GM18861 (cell line): ENCODE results near the gene KLHL12.
"Not testable (repeated sequence)": the region's sequence is repeated elsewhere in the genome, so short reads cannot be mapped to it uniquely, and the experiment has no call there.

Experiments
- ATAC-seq: cut with Tn5 transposase; IDR thresholded peaks from one replicate; pipeline ENCODE4 v1.9.1; 2021; ENCODE audit not compliant: unreplicated experiment

KLHL12 gene

DNA sequence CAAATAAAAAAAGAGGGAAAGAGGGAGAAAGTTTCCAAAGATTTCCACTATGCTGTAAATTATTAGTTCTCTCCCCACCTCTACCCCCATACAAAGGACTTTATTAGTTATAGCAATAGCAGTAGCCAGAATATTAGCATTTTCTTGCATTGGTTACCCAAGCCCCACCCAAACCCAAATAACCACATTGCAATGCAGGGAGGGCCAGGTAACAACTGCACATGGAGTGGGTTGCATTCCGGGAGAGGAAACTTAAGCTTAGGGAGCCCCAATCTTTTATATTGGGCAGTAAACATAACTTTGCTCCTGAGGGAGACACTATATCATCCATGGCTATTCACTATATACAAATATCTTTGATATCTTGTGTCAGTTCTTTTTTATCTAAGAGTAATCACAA lies 25.1 kb upstream of the KLHL12 start:
- no peak for ATAC-seq

DNA sequence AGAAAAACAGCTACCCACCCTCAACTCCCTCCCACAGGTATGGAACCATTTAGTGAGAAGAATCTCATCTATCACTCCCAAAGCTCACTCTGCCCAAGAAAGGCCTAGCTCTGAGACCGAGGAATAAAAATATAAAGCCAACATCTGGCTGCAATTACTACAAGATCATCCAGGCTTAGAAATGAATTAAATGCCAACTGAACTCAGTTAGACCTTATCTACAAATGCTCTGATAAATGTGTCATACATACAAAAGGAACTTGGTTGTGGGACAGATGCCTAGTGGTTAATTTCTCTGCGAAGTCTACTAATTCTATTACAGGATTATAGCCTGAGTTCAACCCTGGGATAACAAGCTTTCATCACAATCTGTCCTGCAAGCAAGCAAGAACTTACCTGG lies 24.4 kb upstream of the KLHL12 start:
- ATAC-seq, result no peak

DNA sequence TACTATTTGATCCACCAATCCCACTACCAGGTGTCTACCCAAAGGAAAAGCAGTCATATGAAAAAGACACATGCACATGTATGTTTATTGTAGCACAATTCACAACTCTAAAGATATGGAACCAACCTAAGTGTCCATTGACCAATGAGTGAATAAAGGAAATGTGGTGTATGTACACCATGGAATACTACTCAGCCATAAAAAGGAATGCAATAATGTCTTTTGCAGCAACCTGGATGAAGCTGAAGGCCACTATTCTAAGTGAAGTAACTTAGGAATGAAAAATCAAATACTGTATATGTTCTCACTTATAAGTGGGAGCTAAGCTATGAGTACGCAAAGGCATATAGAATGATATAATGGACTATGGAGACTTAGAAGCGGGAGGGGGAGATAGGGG lies 18.4 kb upstream of the KLHL12 start:
- no peak for ATAC-seq

DNA sequence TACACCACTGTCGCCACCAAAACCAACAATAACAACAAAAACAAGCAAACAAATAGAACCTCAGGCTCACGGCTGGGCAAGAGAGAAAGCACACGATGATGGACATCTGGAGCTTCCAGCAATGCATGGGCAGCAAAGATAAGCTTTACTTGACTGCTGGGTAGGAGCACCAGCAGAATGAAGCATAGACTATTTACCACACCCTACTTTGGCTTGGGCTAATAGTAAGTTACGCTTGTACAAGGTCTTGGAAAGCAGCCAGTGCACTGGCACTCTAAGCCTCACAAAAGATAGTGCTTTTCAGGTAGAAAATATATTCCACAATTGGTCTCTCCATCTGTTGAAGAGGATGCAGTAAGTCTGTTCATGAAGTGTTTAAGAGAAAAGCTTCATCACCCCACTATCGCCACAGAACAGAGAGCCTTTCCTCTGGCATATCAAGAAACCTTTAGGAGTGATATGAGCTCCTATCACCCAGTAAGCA lies 17.4 kb upstream of the KLHL12 start:
- no peak for ATAC-seq

DNA sequence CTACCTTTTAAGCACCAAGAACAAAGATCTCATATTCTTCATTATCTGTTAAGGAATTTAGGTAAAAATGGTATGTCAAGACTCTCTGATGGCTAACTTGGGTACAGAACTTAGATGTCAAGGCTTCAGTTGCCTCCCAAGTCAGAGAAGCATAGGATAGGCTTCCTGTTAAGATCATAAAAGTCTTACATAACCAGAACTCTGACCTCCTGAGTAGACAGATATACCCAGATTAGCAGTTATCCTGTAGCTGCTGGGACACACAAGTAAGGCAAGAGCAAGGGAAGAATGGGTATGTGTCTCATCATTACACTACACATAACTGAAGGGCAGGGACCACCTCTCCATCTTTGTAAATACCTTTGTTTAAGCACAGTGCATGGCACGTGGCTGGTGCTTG lies 15.4 kb upstream of the KLHL12 start:
- no peak for ATAC-seq

DNA sequence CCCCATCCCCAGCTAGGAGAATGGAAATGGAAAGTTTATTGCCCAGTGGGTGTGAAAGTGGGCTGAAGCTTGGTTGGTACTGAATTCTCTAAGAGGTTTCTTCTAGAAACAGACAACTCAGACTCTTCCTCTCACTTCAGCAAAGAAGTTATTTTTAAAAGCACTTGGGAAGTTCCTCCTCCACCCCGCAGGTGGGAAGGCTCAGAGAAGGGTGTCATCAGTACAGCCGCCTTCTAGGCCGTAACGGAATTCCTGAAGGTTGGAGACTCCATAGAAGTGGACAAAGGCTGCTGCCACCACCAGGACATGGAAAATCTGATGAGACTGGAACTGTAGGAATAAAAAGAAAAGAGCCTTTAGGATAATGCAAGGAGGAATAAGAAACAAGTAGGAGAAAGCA lies 14.3 kb upstream of the KLHL12 start:
- ATAC-seq, result no peak

DNA sequence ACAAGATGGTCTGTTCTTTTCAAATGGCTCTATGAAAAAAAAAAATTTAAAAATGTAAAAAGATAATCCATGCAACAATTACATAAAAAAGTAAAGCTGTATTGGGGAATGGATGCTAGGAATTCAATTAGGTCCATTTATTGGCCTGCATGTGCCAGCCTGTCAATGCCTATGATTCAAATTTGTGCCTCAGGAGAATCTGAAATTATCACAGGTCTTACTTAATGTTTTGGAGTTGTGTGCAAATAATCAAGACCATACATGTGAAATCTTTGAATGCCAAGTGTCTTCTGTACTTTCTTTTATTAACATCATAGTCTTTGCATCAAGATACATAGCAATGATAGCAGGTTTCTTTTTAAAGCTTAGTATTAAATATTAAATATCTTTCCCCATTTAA lies 13.5 kb upstream of the KLHL12 start:
- ATAC-seq, result no peak

DNA sequence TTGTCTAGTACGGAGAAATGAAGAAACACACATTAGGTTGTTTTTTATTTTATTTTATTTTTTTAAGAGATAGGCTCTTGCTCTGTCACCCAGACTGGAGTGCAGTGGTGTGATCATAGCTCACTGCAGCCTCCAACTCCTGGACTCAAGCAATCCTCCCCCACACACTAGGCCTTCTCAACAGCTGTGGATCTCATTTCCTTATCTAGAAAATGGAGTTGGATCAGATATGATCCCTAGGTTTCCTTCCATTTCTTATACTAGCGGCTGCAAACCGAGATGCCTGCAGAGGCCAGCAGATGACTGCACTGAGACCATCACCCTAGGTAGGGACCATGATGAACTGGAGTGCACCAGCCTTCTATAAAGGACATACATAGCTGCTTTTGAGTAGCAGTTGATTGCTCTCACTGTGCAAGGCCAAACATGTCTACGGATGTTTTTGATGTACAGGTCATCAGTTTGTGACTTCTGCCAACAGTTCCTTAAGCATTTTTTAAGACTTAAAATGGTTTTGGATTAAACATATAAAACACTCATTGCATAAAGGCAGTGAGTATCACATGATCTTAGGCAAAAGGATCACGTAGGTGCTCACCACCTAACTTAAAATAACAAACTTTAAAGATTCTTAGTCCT lies 11.4 kb upstream of the KLHL12 start:
- no peak for ATAC-seq

DNA sequence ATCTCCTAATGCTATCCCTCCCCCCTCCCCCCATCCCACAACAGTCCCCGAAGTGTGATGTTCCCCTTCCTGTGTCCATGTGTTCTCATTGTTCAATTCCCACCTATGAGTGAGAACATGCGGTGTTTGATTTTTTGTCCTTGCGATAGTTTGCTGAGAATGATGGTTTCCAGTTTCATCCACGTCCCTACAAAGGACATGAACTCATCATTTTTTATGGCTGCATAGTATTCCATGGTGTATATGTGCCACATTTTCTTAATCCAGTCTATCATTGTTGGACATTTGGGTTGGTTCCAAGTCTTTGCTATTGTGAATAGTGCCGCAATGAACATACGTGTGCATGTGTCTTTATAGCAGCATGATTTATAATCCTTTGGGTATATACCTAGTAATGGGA lies 9.4 kb upstream of the KLHL12 start:
- not testable (repeated sequence) for ATAC-seq

DNA sequence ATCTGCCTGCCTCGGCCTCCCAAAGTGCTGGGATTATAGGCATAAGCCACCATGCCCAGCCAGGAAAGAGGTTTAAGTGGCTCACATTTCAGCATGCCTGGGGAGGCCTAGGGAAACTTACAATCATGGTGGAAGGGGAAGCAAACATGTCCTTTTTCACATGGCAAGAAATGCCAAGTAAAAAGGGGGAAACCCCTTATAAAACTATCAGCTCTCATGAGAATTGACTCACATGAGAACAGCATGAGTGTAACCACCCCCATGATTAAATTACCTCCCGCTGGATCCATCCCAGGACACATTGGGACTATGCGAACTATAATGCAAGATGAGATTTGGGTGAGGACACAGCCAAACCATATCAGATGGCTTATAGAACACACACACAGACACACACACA lies 8.8 kb upstream of the KLHL12 start:
- no peak for ATAC-seq

DNA sequence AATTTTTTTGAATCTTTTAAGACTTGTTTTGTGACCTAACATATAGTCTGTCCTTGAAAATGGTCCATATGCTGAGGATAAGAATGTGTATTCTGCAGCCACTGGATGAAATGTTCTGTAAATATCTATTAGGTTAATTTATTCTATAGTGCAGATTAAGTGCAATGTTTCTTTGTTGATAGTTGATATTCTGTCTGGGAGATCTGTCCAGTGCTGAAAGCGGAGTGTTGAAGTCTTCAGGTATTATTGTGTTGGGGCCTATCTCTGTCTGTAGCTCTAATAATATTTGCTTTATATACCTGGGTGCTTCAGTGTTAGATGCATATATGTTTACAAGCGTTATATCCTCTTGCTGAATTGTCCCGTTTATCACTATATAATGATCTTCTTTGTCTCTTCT lies 7.7 kb upstream of the KLHL12 start:
- ATAC-seq, result no peak

DNA sequence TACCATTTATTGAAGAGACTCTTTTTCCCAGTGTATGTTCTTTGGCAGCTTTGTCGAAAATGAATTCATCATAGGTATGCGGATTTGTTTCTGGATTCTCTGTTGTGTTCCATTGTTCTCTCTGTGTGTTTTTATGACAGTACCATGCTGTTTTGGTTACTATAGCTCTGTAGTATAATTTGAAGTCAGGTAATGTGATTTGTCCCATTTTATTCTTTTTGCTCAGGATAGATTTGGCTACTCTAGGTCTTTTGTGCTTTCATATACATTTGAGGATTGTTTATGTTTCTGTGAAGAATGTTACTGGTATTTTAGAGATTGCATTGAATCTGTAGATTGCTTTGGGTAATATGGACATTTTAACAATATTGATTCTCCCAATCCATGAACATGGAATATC lies 5.4 kb upstream of the KLHL12 start:
- ATAC-seq, result no peak

DNA sequence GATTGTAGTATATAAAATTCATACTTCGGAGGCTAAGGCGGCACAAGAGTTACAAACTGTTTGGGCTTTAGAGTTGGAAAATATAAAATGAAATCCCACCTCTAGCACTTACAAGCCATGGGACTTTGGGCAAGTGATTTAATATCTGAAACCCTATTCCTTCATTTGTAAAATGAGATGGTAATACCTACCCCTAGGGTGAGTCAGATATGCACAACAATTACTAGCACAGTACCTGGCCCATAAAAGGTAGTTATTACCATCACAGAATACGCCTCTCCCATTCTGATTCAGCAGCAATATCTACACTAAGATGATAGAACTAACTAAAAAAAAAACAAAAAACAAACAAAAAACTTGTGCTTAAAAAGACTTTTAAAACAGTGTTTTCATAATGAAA lies 3.5 kb downstream of the KLHL12 start:
- ATAC-seq, result no peak

DNA sequence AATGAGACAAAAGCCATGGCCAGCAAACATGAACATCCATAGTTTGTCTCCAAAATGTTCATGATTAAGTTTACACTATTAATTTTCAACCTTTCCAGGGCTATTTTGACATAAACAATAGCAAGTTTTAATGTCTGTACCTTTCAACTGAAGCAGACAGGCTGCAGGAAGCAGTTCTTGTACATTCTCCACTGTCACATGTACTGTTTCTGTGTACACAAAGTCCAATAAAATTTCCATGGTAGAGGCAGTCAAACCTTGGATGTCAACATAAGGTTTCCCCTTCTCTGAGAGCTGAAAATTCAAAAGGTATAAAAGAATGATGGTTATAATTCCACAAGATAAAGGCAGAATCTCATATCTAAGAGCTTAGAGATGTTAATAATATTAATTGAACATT lies 7.4 kb downstream of the KLHL12 start:
- no peak for ATAC-seq

DNA sequence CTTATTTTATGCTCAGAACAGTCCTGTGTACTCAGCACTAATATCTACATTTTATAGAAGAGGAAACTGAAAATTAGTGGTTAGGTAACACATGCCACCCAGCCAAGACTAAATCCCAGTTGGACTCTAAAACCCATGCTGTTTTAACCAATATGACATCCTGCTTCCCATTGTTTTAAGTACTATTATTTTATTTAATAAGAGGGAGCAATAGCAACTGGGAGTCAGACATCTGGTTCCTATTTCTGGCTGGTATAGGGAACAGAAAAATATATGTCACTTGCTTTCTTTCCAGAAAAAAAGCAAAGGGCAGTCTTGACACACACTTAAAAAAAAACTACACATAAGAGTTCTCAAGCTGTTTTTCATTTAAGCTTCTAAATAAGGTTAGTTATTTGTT lies 11.9 kb downstream of the KLHL12 start:
- no peak for ATAC-seq

DNA sequence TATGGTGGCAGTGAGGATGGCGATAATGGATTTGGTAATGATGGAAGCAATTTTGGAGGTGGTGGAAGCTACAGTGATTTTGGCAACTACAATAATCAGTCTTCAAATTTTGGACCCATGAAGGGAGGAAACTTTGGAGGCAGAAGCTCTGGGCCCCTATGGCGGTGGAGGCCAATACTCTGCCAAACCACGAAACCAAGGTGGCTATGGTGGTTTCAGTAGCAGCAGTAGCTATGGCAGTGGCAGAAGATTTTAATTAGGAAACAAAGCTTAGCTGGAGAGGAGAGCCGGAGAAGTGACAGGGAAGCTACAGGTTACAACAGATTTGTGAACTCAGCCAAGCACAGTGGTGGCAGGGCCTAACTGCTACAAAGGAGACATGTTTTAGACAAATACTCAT lies 14.6 kb downstream of the KLHL12 start:
- ATAC-seq, result not testable (repeated sequence)

DNA sequence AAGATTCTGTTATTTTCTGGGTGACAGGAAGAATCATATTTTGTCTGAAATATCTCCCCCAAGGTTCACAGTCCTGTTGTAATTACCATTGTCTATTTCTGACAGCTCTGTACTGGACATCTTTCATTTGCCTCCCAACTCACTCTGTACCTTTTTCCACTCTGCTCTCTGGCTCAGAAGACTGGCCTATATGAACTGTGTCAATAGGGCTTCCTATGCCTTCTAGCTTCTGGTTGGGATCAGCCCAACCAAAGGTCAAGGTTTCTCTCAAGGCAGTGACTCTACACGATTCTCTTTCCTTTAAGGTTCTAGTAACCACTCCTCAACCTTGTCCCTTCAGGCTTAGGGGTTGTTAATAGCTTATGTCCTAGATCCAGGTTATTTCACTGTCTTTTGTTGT lies 17.5 kb downstream of the KLHL12 start:
- no peak for ATAC-seq

DNA sequence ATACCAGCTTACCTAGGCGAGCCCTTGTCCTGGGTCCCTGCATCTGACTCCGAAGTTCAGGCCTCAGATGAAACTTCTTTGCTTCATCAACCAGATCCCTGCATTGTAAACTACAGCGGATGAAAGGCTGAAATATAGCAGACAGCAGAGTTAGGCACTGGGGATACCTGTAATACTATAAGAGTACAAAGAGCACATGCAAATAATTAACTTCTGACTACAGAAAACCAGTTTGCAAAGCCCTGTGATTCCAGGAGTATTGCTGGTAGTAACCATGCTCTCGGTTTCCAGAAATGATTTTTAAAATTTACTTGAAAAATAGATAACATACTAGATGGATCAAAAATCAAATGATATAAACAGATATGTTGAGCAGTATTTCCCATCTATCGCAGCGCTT lies 18.0 kb downstream of the KLHL12 start:
- no peak for ATAC-seq

DNA sequence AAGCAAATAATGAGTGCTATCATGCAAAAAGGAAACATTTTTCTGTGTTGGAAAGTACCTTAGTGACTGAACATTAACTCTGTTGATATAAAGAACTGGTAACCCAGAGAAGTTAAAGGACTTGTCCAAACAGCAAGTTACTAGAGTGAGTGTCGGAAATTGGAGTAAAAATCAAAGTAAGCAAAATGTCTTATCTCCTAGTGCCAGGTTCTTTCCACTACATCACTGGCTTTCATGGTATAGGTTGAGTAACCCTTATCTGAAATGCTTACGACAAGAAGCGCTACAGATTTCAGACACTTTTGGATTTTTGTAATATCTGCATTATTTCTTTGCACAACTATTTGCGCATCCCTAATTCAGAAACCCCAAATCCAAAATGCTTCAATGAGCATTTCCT lies 21.7 kb downstream of the KLHL12 start:
- ATAC-seq, result no peak

DNA sequence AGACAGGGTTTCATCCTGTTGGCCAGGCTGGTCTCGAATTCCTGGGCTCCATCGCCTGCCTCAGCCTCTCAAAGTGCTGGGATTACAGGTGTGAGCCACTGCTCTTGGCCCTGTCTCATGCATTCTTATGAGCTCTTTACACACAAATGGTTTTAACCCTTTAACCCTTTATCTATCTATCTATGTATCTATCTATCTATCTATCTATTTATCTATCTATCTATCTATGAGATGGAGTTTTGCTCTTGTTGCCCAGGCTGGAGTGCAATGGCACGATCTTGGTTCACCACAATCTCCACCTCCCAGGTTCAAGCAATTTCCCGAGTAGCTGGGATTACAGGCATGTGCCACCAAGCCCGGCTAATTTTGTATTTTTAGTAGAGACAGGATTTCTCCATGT lies 23.2 kb downstream of the KLHL12 start:
- not testable (repeated sequence) for ATAC-seq

DNA sequence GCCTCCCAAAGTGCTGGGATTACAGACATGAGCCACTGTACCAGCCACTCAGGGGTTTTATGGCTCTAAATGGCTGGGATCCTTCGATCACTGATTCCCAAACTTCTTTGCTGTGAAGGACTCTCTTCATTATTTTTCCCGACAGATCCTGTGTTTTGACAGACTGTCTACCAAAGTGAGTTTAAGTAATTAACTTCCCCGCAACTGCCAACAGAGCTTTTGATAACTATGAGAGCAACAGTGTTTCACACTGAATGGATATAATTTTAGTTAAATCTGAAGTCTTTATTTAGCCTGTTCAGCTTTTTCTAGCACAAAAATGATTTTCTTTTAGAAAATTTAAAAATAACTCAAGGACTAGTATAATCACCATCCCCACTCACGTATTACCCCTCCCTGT lies 25.5 kb downstream of the KLHL12 start:
- no peak for ATAC-seq

DNA sequence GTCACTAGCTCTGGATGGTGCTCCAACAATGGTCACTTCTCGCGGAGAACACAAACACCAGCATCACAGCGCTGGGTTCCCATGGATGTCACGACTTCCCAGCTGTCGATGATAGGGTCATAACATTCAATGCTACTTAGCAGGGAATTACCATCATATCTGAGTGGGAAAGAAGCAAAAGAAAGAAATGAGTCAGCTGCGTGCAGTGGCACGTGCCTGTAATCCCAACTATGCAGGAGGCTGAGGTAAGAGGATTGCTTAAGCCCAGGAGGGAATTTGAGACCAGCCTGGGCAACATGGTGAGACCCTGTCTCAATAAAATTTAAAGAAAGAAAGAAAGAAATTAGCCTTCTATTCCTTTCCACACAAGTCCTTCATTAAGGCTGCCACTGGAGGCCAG lies 34.5 kb downstream of the KLHL12 start:
- ATAC-seq, result no peak

DNA sequence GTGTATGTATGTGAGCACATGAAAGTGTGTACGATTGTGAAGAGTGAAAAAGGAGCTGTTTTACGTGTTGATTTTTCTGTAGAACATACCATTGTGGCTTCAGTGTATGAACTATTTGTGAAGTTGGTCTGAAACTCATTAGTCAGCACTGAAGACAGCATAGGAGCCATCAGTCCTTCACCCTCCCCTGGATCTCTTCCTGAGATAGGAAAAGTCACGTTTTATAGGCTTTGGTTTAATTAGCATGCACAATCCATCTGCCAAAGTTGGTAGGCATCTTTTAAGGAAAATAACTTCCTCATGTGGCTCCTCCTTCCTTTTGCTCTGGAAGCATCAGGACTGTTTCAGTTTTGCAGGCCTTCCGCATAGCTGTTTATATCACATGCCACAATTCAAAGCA lies 36.6 kb downstream of the KLHL12 start:
- ATAC-seq, result no peak
